Vagina (tissue), 2 donors: ENCODE results near the gene CISH. TPM values are rescaled to one million over a fixed set of nuclear protein-coding genes. Genes with fewer than 3 reads are reported as not detected.
A peak's percentile ranks its signal among the peaks of the same experiment; 100 is the strongest.

ENCODE experiments used
- DNase-seq, 2 donors: peaks; one replicate each; pipeline ENCODE4 v3.0.0-alpha.2; 2017; ENCODE audit errors: extremely low spot score in 2 of 2
- H3K27ac ChIP-seq: fragments of 200-600 bp; sonication (generic); one replicate; pipeline ENCODE4 v1.5.1; 2019
- H3K27me3 ChIP-seq: fragments of 200-600 bp; sonication (generic); one replicate; pipeline ENCODE4 v1.5.1; 2019
- H3K36me3 ChIP-seq, 2 donors: fragments of 200-600 bp; sonication (generic); one replicate each; pipeline ENCODE4 v1.5.1; 2017 to 2019
- H3K4me1 ChIP-seq: fragments of 200-600 bp; sonication (generic); one replicate; pipeline ENCODE4 v1.5.1; 2019
- H3K4me3 ChIP-seq, 2 donors: fragments of 200-600 bp; sonication (generic); 1 replicate in 1 of 2; 2 replicates in 1 of 2; pipeline ENCODE4 v1.5.1; 2016 to 2019
- H3K9me3 ChIP-seq: fragments of 200-600 bp; sonication (generic); one replicate; pipeline ENCODE4 v1.5.1; 2019
- POLR2A ChIP-seq, 2 donors: fragments of 450-650 bp; IDR thresholded peaks; one replicate each; pipeline ENCODE4 v1.6.1; 2017; ENCODE audit warnings: antibody characterized with exemption in 2 of 2, mild to moderate bottlenecking in 2 of 2, moderate library complexity in 2 of 2
- POLR2AphosphoS5 ChIP-seq, 2 donors: sonication (generic); formaldehyde crosslinking; IDR thresholded peaks; one replicate each; pipeline ENCODE4 v1.9.0; 2017; ENCODE audit warnings: antibody characterized with exemption in 2 of 2, mild to moderate bottlenecking in 2 of 2, low read depth in 1 of 2; ENCODE audit not compliant: insufficient read depth in 1 of 2
- intact Hi-C: fragments of 100-400 bp; cut with DNase I; formaldehyde crosslinking; loops from one replicate; pipeline ENCODE4 v1.15.1; 2023
- total RNA-seq: library from RNA; depleted of rRNA; stranded (reverse); fragments of >200 nt; gene quantifications from one replicate; pipeline ENCODE4 v1.2.3, GENCODE V29; 2016
- TF ChIP-seq, protein P1 (sequence below), 3 experiments: fragments of 450-650 bp in 2 of 3; fragments of 200-600 bp in 1 of 3; sonication (generic) in 1 of 3; IDR thresholded peaks; one replicate each; pipeline ENCODE4 v1.5.1; 2017 to 2019; ENCODE audit warnings: antibody characterized with exemption in 3 of 3, mild to moderate bottlenecking in 2 of 3, moderate library complexity in 2 of 3

Gene CISH
- total RNA-seq, 1 donor from 2014 or later, result 21.9 TPM

DNA sequence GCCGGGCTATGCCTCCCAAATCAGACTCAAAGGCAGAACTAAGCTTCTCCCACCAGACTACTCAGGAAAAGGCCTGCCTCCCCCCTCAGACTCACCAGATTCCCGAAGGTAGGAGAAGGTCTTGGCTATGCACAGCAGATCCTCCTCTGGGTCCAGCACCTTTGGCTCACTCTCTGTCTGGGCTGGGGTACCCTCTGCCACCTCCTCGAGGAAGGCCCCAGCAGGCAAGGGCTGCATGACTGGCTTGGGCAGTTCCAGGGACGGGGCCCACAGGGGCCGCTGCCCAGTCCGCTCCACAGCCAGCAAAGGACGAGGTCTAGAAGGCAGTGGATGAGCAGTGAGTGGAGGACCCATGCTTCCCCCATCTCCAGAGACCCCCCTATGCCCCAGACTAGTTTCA is 3.3 kb downstream of the CISH start:
- peaks cover 92% of the 10 kb centered on the region for H3K4me1 ChIP-seq
- H3K4me3 ChIP-seq, result no peak overlapping the region
- TF ChIP-seq, protein P1, sequence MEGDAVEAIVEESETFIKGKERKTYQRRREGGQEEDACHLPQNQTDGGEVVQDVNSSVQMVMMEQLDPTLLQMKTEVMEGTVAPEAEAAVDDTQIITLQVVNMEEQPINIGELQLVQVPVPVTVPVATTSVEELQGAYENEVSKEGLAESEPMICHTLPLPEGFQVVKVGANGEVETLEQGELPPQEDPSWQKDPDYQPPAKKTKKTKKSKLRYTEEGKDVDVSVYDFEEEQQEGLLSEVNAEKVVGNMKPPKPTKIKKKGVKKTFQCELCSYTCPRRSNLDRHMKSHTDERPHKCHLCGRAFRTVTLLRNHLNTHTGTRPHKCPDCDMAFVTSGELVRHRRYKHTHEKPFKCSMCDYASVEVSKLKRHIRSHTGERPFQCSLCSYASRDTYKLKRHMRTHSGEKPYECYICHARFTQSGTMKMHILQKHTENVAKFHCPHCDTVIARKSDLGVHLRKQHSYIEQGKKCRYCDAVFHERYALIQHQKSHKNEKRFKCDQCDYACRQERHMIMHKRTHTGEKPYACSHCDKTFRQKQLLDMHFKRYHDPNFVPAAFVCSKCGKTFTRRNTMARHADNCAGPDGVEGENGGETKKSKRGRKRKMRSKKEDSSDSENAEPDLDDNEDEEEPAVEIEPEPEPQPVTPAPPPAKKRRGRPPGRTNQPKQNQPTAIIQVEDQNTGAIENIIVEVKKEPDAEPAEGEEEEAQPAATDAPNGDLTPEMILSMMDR (IDR thresholded peaks at IDR 0.05), result no peak
- TF ChIP-seq POLR2AphosphoS5 (IDR thresholded peaks at IDR 0.05; ENCODE audit: insufficient read depth in 1 of 2, low read depth in 1 of 2), result no peak
- TF ChIP-seq POLR2A (IDR thresholded peaks at IDR 0.05), result no peak
- DNase-seq, result no peak
- H3K27ac ChIP-seq, result peak overlapping the region; percentile 48
- peaks cover 0 to 10% of the 10 kb centered on the region in 2 donors for H3K36me3 ChIP-seq
- no peaks in the 10 kb centered on the region for H3K9me3 ChIP-seq
- intact Hi-C loops, result no loop called here
- H3K27me3 ChIP-seq, result no peaks in the 10 kb centered on the region

DNA sequence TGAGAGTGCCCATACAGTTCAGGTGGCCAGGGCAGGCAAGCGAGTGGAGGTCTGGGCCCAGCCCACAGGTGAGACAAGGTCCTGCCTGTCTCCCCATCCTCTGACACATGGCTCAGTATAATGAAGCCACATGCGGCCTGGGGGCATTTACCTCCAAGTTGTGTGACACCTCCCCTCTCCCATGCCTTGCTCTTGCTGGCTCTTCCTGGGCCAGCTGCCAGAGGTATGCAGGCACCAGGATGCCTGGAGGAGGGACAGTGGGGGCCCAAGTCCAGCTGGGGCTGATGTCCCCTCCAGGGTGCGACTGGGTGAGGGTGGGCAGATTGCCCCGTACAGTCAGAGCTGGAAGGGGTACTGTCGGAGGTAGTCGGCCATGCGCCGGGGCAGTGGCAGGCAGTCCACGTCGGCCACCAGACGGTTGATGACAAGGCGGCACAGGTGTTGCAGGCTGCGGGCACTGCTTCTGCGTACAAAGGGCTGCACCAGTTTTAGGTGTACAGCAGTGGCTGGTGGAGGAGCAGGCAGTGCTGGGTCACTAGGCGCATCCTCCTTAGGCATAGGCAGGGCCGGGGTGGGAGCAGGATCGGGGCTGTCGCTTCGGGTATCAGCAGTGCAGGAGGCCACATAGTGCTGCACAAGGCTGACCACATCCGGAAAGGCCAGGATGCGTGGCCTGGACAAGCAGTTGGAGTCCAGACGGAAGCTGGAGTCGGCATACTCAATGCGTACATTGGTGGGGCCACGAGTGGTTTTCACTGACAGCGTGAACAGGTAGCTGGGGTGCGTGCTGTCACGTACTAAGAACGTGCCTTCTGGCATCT is 4.1 kb downstream of the CISH start:
- intact Hi-C loops, result no loop called here
- TF ChIP-seq POLR2A (IDR thresholded peaks at IDR 0.05) (no peak), POLR2AphosphoS5 (IDR thresholded peaks at IDR 0.05; ENCODE audit: insufficient read depth in 1 of 2, low read depth in 1 of 2) (no peak)
- TF ChIP-seq, protein P1 (IDR thresholded peaks at IDR 0.05), result no peak
- no peak for DNase-seq
- no peak overlapping the region for H3K4me3 ChIP-seq
- peaks cover 0 to 10% of the 10 kb centered on the region in 2 donors for H3K36me3 ChIP-seq
- peak overlapping the region; percentile 98 for H3K27ac ChIP-seq
- no peaks in the 10 kb centered on the region for H3K9me3 ChIP-seq
- H3K27me3 ChIP-seq, result no peaks in the 10 kb centered on the region
- H3K4me1 ChIP-seq, result peaks cover 94% of the 10 kb centered on the region

DNA sequence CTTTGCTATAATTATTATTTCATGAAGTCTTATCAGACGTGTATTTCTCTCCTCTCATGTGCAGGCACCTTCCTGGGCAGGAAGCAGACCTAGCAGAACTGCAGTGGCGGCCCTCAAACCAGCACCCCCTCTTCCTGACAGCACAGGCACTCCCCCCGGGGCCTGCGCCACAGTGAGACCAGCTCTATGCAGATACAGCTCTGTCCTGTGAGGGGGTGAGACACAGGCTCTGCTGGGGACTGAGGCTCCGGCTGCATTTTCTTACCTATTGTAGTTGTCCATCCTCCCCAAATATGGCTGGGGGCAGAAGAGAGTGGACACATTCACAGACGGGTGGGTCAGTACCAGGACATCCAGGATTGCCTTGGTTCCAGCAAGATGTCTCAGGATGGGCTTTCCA is 5.0 kb downstream of the CISH start:
- Histone ChIP-seq H3K27ac (peak overlapping the region; percentile 98), H3K4me1 (peaks cover 99% of the 10 kb centered on the region), H3K4me3 (no peak overlapping the region), H3K36me3 (peaks cover 0 to 10% of the 10 kb centered on the region in 2 donors), H3K27me3 (no peaks in the 10 kb centered on the region), H3K9me3 (no peaks in the 10 kb centered on the region)
- no peak for DNase-seq
- intact Hi-C loops, result no loop called here
- TF ChIP-seq POLR2A (IDR thresholded peaks at IDR 0.05), result no peak
- TF ChIP-seq POLR2AphosphoS5 (IDR thresholded peaks at IDR 0.05; ENCODE audit: insufficient read depth in 1 of 2, low read depth in 1 of 2), result no peak
- TF ChIP-seq, protein P1 (IDR thresholded peaks at IDR 0.05), result no peak

DNA sequence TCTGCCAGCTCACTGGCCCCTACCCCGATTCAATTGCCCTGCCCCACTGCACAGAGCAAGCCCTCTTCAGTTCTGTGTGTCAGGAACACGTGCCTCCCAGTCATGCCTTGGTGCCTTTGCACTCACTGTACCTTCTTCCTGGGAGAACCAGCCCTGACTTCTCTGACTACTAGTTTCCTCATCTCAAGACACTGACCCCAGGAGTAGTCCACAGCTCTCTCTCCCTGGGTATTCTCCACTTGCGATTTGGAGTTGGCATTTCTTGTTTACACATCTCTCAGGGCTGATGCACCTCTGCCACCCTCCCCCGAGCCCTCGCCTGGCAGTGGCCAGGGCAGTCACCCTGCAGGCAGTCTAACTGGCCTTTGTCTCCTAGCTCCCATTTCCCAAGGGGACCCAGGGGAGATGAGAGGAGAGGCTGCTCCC is 5.7 kb downstream of the CISH start:
- H3K4me1 ChIP-seq, result peaks cover 100% of the 10 kb centered on the region
- no peak overlapping the region for H3K4me3 ChIP-seq
- intact Hi-C loops, result no loop called here
- H3K36me3 ChIP-seq, result peaks cover 0 to 10% of the 10 kb centered on the region in 2 donors
- DNase-seq, result no peak
- no peak for TF ChIP-seq POLR2AphosphoS5 (IDR thresholded peaks at IDR 0.05; ENCODE audit: insufficient read depth in 1 of 2, low read depth in 1 of 2)
- TF ChIP-seq POLR2A (IDR thresholded peaks at IDR 0.05), result no peak
- TF ChIP-seq, protein P1 (IDR thresholded peaks at IDR 0.05), result no peak
- H3K27ac ChIP-seq, result peak overlapping the region; percentile 98
- no peaks in the 10 kb centered on the region for H3K27me3 ChIP-seq
- H3K9me3 ChIP-seq, result no peaks in the 10 kb centered on the region
